HFFc6 (cell line): ENCODE data around the gene TACR1. TPM values are rescaled to one million over a fixed set of nuclear protein-coding genes. Genes with fewer than 3 reads are reported as not detected.
"Not testable (repeated sequence)": the region's sequence is repeated elsewhere in the genome, so short reads cannot be mapped to it uniquely, and the experiment has no call there.

ENCODE experiments used
- DNase-seq: peaks from one replicate; pipeline ENCODE4 v3.0.0-alpha.2; 2018
- H3K27ac Mint-ChIP-seq: 2 replicates; pipeline ENCODE4 v1.8.0; 2020; ENCODE audit warnings: mild to moderate bottlenecking, mixed read lengths
- H3K27me3 Mint-ChIP-seq: 2 replicates; pipeline ENCODE4 v1.8.0; 2021; ENCODE audit warnings: mild to moderate bottlenecking, moderate library complexity, mixed read lengths; ENCODE audit not compliant: insufficient read depth
- H3K36me3 Mint-ChIP-seq: 2 replicates; pipeline ENCODE4 v1.8.0; 2021; ENCODE audit warnings: low read depth, mixed read lengths
- H3K4me1 Mint-ChIP-seq: 2 replicates; pipeline ENCODE4 v1.8.0; 2020; ENCODE audit warnings: low read depth, mixed read lengths
- H3K4me3 Mint-ChIP-seq: 2 replicates; pipeline ENCODE4 v1.8.0; 2020; ENCODE audit warnings: mild to moderate bottlenecking, moderate library complexity, mixed read lengths
- H3K9me3 Mint-ChIP-seq: 2 replicates; pipeline ENCODE4 v1.8.0; 2020; ENCODE audit warnings: mild to moderate bottlenecking, mixed read lengths
- total RNA-seq, 6 experiments: library from RNA; stranded (reverse); fragmentation: NEBNext Ultra II Directional; extraction: Animal tissue kit (Norgen Biotek cat#: 25700); gene quantifications; 2 replicates in 1 of 6; 3 replicates in 5 of 6; pipeline ENCODE4 v1.2.3, GENCODE V29; 2021
- TF ChIP-seq, protein P1 (sequence below): fragments of 200-600 bp; sonication (generic); IDR thresholded peaks from 2 replicates; pipeline ENCODE4 v1.5.0; 2021; ENCODE audit warnings: antibody characterized with exemption, mild to moderate bottlenecking

TACR1 gene
- total RNA-seq, 6 experiments from 2014 or later: 0.10 to 0.18 (median 0.17) TPM; not detected in 1

DNA sequence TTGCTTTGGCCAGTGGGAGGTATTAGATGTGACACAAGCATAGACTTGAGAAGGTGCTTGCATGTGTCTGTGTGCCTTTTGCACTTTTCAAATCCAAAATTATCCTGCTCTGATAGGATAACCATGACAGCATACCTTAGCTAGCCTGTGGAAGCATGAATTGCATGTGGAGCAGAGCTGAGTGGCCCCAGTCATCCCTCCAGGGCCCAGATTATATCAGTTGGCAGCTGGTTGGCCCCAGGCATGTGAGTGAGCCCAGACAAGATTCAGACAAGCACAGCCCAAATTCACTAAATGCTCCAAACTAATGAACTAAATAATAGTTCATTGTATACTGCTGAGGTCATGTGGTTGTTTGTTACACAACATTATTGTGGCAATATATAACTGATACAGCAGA lies 18.8 kb downstream of the TACR1 start:
- Mint-ChIP-seq H3K36me3 (no peaks in the 10 kb centered on the region), H3K27ac (no peak overlapping the region), H3K9me3 (no peaks in the 10 kb centered on the region), H3K4me3 (no peak overlapping the region), H3K27me3 (no peaks in the 10 kb centered on the region; the same call in 1 of the 2 replicates), H3K4me1 (no peaks in the 10 kb centered on the region)
- TF ChIP-seq, protein P1, sequence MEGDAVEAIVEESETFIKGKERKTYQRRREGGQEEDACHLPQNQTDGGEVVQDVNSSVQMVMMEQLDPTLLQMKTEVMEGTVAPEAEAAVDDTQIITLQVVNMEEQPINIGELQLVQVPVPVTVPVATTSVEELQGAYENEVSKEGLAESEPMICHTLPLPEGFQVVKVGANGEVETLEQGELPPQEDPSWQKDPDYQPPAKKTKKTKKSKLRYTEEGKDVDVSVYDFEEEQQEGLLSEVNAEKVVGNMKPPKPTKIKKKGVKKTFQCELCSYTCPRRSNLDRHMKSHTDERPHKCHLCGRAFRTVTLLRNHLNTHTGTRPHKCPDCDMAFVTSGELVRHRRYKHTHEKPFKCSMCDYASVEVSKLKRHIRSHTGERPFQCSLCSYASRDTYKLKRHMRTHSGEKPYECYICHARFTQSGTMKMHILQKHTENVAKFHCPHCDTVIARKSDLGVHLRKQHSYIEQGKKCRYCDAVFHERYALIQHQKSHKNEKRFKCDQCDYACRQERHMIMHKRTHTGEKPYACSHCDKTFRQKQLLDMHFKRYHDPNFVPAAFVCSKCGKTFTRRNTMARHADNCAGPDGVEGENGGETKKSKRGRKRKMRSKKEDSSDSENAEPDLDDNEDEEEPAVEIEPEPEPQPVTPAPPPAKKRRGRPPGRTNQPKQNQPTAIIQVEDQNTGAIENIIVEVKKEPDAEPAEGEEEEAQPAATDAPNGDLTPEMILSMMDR: no peak
- DNase-seq: no peak

DNA sequence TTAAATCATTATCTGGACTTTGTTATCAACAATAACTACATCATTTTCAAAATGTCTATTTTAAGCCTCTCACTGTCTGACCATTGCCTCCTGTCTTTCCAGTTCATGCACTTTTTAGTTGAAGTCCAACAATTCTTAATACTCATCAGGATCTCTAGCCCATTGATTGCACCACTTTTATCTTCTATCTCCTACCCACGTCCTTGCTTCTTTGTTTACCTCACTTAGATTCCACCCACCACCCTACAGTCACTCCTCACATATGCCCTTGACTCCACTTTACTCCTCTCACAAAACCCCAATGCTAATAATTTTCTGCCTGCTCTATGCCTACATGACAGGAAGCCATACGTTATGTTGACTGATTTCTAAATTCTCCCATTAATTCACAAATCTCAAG lies 21.9 kb downstream of the TACR1 start:
- H3K4me1 Mint-ChIP-seq: no peaks in the 10 kb centered on the region
- no peak overlapping the region for H3K27ac Mint-ChIP-seq
- DNase-seq: no peak
- peaks cover 2% of the 10 kb centered on the region for H3K27me3 Mint-ChIP-seq
- no peaks in the 10 kb centered on the region for H3K9me3 Mint-ChIP-seq
- H3K36me3 Mint-ChIP-seq: no peaks in the 10 kb centered on the region
- H3K4me3 Mint-ChIP-seq: no peak overlapping the region
- TF ChIP-seq, protein P1: no peak

DNA sequence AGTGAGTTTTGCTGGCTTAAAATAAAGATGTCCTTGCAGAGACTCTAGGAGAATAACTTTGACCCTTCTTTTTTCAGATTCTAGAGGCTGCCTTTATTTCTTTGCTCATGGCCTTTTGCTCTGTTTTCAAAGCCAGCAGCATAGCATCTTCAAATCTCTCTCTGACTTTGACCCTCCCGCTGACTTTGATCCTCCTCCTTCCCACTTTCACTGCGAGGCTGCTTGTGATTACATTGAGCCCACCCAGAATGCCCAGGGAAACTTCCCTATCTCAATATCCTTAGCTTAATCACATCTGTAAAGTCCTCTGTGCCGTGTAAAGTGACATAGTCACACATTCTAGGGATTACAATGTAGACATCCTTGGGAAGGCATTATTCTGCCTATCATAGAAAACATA lies 23.9 kb downstream of the TACR1 start:
- TF ChIP-seq, protein P1: no peak
- no peaks in the 10 kb centered on the region for H3K36me3 Mint-ChIP-seq
- no peak overlapping the region for H3K4me3 Mint-ChIP-seq
- no peaks in the 10 kb centered on the region for H3K9me3 Mint-ChIP-seq
- H3K27me3 Mint-ChIP-seq: peaks cover 9% of the 10 kb centered on the region
- DNase-seq: no peak
- no peak overlapping the region for H3K27ac Mint-ChIP-seq
- H3K4me1 Mint-ChIP-seq: no peaks in the 10 kb centered on the region

DNA sequence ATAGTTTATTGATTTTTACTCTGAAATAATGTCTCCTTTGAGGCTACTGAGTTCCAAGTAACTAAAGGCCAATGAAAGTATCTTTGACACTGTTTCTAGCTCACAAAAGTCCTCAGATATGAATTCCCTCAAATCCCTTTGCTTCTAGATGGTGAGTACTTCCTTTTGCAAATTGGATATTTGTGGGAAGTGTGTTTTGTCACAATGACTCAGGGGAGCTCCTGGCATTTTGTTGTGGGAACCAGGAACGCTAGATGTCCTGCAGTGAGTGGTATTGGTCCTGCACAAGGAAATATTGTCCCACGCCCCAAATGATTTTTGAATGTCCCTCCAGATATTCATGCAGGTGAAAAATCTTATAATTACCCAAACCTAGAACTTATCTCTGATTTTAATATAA lies 24.3 kb downstream of the TACR1 start:
- TF ChIP-seq, protein P1: no peak
- Mint-ChIP-seq H3K9me3 (no peaks in the 10 kb centered on the region), H3K4me3 (no peak overlapping the region), H3K27ac (no peak overlapping the region), H3K4me1 (no peaks in the 10 kb centered on the region), H3K27me3 (peaks cover 11% of the 10 kb centered on the region), H3K36me3 (no peaks in the 10 kb centered on the region)
- no peak for DNase-seq

DNA sequence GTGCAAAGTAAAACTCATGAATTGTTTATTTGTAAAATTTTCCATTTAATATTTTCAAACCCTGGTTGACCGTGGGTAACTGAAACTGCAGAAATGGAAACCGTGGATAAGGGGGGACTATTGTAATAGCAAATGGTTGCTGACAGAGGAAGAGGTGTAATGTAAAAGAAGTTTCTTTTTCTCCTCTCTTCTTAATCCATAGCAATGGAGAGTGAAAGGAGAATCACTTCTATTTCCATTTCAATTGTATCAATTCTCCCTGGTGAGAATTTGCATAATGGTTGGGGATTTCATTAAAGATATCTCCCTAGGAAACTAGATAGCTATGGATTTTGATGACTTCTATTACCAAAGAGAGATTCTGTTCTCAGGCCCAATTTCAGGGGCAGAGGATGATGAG lies 24.8 kb downstream of the TACR1 start:
- no peaks in the 10 kb centered on the region for H3K36me3 Mint-ChIP-seq
- no peaks in the 10 kb centered on the region for H3K9me3 Mint-ChIP-seq
- TF ChIP-seq, protein P1: no peak
- no peak overlapping the region for H3K27ac Mint-ChIP-seq
- peaks cover 11% of the 10 kb centered on the region for H3K27me3 Mint-ChIP-seq
- no peaks in the 10 kb centered on the region for H3K4me1 Mint-ChIP-seq
- no peak for DNase-seq
- H3K4me3 Mint-ChIP-seq: no peak overlapping the region

DNA sequence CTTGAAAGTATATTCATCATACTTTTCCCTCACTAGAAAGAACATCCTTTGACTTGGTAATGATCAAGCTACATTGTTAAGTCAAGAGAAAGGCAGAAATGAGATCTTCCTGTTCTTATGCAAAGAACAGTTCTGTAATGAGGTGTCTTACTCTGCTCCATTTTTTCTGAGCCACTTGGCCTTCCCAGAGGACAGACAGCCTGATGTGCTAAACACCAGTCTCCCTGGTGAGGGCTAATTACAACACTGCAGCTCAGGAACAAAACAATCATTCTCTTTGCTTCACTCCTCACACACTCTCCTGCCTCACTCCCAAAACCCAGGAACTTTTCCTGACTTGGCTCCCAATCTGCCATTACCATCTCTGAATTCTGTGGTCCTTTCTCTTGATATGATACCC lies 25.6 kb downstream of the TACR1 start:
- Mint-ChIP-seq H3K27me3 (peaks cover 11% of the 10 kb centered on the region), H3K9me3 (no peaks in the 10 kb centered on the region), H3K36me3 (no peaks in the 10 kb centered on the region), H3K4me1 (no peaks in the 10 kb centered on the region), H3K4me3 (no peak overlapping the region), H3K27ac (no peak overlapping the region)
- no peak for DNase-seq
- TF ChIP-seq, protein P1: no peak

GRCh38 chr2:75171423-75171822 lies 27.9 kb downstream of the TACR1 start:
- H3K9me3 Mint-ChIP-seq, DNase-seq, H3K27ac Mint-ChIP-seq, H3K4me1 Mint-ChIP-seq, H3K36me3 Mint-ChIP-seq, H3K4me3 Mint-ChIP-seq: not testable (repeated sequence)
- H3K27me3 Mint-ChIP-seq: peaks cover 11% of the 10 kb centered on the region
